ENCODE measurements around the gene WFDC2. TPM values are rescaled to one million over a fixed set of nuclear protein-coding genes. Genes with fewer than 3 reads are reported as not detected.

Gene WFDC2
- total and polyA plus RNA-seq, 2 donors (not counting 3 experiments of a cell fraction or from before 2014, with no cell fraction given), result not detected

DNA sequence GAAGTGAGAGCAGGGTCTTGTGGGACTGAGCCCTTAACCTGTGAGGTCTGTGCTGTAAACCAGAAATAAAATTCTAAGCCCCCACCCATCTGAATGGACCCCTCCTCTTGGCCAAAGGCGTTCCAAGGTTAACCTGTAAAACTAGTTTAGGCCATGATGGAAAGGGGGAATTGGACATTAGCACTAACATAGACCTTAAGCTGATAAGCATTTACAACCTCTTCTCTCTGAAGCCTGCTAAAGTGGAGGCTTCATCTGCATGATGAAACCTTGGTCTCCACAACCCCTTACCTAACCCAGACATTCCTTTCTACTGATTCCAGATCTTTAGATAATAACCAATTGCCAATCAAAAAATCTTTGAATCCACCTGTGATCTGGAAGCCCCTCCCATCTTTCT is 27.8 kb upstream of the WFDC2 start:
- DNase-seq (ENCODE audit: low read depth, low spot score) (no peak), FAIRE-seq (no peak)
- Histone ChIP-seq H3K27ac (ENCODE audit: insufficient read depth, low read depth, low read length) (no peak overlapping the region), H3K79me2 (ENCODE audit: control insufficient read depth, insufficient read depth, low read length) (no peaks in the 10 kb centered on the region), H2AFZ (ENCODE audit: low read depth, low read length) (no peak overlapping the region), H3K4me2 (ENCODE audit: insufficient read depth, low read length) (no peak overlapping the region), H3K4me3 (replicated peaks in 1 of 3; ENCODE audit: insufficient read depth in 1 of 3, low read depth in 1 of 3, low read length in 3 of 3) (no peak overlapping the region), H4K20me1 (replicated peaks; ENCODE audit: control insufficient read depth, extremely low read depth, insufficient read depth, low read length) (no peaks in the 10 kb centered on the region), H3K9me3 (replicated peaks; ENCODE audit: control insufficient read depth, insufficient read depth, low read length) (no peaks in the 10 kb centered on the region), H3K9ac (replicated peaks; ENCODE audit: extremely low read depth, insufficient read depth, low read length) (no peak overlapping the region), H3K4me1 (ENCODE audit: control insufficient read depth, extremely low read depth, insufficient read depth, low read length) (no peaks in the 10 kb centered on the region), H3K9me1 (replicated peaks; ENCODE audit: control insufficient read depth, extremely low read depth, insufficient read depth, low read length) (no peaks in the 10 kb centered on the region), H3K27me3 (ENCODE audit: control insufficient read depth in 2 of 2, insufficient read depth in 2 of 2, low read length in 2 of 2) (peaks cover 5 to 6% of the 10 kb centered on the region in 2 experiments), H3K36me3 (ENCODE audit: control insufficient read depth in 2 of 2, extremely low read depth in 1 of 2, insufficient read depth in 2 of 2, low read length in 2 of 2) (no peaks in the 10 kb centered on the region)
- dilution Hi-C loops (cut with MboI; ENCODE audit: extremely low pct_ligation_motif_present, low sequenced_read_pairs), result no loop called here
- CTCF ChIA-PET, result no interaction called here
- TF ChIP-seq MYC (IDR thresholded peaks at IDR 0.05; ENCODE audit: low read depth, low read length) (no peak), EZH2 (IDR thresholded peaks at IDR 0.05; ENCODE audit: borderline replicate concordance, low read depth, low read length, severe bottlenecking) (no peak), POLR2AphosphoS5 (IDR thresholded peaks at IDR 0.05; ENCODE audit: insufficient read depth, low read depth, low read length) (no peak), POLR2A (IDR thresholded peaks at IDR 0.05; ENCODE audit: low read depth, low read length) (no peak), JUN (IDR thresholded peaks at IDR 0.05; ENCODE audit: borderline replicate concordance, insufficient read depth, insufficient read length, low read depth) (no peak), GATA2 (IDR thresholded peaks at IDR 0.05; ENCODE audit: insufficient read depth, insufficient read length, low read depth, low read length) (no peak), FOS (IDR thresholded peaks at IDR 0.05; ENCODE audit: borderline replicate concordance, insufficient read depth, low read length) (no peak)
- TF ChIP-seq, protein P1, sequence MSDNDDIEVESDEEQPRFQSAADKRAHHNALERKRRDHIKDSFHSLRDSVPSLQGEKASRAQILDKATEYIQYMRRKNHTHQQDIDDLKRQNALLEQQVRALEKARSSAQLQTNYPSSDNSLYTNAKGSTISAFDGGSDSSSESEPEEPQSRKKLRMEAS (IDR thresholded peaks at IDR 0.05; ENCODE audit: insufficient read depth, insufficient read length), result no peak
- TF ChIP-seq, protein P2, sequence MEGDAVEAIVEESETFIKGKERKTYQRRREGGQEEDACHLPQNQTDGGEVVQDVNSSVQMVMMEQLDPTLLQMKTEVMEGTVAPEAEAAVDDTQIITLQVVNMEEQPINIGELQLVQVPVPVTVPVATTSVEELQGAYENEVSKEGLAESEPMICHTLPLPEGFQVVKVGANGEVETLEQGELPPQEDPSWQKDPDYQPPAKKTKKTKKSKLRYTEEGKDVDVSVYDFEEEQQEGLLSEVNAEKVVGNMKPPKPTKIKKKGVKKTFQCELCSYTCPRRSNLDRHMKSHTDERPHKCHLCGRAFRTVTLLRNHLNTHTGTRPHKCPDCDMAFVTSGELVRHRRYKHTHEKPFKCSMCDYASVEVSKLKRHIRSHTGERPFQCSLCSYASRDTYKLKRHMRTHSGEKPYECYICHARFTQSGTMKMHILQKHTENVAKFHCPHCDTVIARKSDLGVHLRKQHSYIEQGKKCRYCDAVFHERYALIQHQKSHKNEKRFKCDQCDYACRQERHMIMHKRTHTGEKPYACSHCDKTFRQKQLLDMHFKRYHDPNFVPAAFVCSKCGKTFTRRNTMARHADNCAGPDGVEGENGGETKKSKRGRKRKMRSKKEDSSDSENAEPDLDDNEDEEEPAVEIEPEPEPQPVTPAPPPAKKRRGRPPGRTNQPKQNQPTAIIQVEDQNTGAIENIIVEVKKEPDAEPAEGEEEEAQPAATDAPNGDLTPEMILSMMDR (IDR thresholded peaks at IDR 0.05; ENCODE audit: extremely low read depth in 1 of 2, insufficient read depth in 1 of 2, low read depth in 1 of 2, low read length in 2 of 2), result no peak
- no TSS peak for BruUV-seq (replicated peaks)
- intact Hi-C loops (cut with micrococcal nuclease), result no loop called here
- POLR2A ChIA-PET, result no interaction called here

Data from endothelial cell of umbilical vein (primary cell).